HG03571 (cell line): ENCODE data around the gene FOXD1.
"Not testable (repeated sequence)": the region's sequence is repeated elsewhere in the genome, so short reads cannot be mapped to it uniquely, and the experiment has no call there.

Source experiments
- ATAC-seq: cut with Tn5 transposase; IDR thresholded peaks from one replicate; pipeline ENCODE4 v1.9.1; 2021; ENCODE audit not compliant: unreplicated experiment

Gene FOXD1

DNA sequence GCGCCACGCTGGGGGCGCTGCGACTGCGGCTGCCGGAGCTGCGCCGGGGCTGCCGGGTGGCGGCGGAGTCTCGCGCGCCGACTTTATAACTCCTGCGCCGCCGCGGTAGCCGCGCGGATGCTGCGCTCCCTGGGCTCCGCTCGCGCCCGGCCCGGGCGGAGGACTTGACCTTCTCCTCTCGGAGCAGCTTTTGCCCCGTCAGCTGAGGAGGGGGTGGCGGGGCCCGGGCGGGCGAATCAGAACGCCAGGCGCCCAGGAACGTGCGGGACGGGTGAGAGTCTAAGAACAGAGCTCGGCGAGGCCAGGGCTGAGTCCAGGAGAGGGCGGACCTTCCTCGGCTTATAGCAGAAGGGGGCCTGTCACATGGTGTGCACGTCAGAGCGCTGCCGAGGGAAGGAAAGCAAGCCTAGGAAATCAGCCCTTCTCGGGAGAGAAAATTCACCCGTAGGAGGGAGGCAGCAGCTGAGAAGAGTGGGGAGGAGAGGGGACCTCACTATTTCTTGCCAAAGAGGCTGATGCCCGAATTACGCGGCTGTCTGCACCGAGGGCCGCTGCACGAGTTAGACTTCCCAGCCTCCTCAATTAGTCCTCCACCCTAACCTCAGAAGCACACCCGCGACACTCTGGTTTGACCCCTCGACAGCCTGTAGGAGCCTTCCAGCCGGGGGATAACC lies at the start of gene FOXD1:
TSS of gene FOXD1 (minus strand) at position 315 of the 674 bp plus-strand sequence. CDS start 415 bp downstream, outside the sequence.
- ATAC-seq = no peak

DNA sequence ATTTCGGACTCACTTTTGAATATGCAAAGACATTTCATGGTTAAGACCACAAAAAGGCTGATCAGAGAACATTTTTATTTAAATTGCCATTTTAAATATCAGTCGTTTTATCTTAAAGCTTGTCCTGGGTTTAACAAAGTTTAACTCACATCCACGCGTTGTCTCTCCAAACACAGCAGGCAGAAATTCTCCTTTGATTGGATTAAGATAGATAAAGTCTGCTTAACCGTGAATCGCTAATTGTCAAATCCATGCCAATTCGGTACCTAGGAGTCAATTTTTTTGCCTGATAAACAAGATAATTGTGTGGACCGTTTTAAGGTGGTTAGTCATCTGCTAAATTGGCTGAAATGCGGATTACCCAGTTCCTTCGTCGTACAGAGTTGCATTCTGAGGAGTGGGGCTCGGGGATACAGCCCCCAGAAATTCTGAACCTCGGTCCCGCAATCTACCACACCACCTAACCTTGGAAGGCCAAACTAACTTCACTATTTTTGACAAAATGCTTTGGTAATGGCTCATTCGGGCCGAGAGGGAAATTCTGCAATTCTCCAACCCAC lies 49.0 kb upstream of the FOXD1 start:
- ATAC-seq = no peak

DNA sequence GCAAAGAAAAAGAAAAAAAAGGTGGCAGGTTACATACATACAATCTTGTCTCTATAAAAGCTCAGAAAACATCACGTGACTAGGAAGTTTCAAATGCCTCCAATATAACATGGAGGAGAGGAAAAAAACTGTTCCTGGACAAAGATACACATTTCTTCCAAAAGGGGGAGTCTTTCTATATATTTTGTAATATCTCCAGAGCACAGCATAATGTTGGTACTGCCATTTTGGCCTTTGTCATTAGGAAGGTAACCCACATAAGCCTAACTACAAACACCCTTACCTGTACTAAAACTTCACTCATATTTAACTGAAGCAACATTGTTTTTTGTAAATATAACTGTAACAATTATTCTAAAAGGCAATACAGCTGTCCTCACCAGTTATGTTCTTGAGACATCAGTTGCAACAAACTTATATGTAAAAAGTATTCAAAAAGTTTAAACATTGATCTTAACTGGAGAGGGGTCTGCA lies 48.4 kb upstream of the FOXD1 start:
- ATAC-seq = no peak

DNA sequence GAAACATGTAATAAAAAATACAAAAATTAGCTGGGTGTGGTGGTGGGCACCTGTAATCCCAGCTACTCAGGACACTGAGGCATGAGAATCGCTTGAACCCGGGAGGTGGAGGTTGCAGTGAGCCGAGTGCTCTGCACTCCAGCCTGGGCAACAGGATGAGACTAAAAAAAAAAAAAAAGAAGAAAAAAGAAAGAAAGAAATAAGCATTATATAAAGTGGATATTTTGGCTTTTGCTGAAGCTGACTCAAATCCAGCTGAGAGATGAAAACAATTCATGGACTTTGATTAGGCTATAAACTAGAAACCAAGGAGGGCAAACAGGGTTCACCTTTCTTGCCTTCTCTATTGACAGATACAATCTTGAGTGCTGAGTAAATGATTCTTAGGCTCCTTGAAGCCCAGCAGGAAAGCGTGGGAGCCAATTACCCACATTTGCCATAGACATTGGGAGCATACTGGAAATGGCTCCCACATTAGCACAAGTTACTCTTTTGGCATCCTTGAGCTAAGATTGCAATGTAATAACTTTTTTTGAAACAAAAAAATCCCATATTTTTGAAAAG lies 47.3 kb upstream of the FOXD1 start:
- ATAC-seq = no peak

DNA sequence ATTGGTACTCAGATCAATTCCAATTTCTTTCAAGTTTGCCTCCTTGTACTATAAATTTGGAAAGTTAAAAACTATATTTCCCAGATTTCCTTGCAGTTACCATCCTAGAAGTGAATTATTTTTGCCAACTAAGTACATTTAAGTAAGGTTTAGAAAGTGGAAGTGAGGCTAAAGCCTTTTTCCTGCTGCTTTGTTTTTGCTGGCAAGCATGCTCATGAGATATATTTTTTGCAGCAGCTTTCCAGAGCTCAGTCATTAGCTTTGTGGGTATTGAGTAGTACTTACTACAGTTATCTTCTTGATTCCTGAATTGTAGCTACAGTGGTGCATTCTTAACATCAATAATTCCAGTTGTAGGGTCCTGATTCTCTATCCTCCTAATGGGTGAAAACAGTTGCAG lies 46.1 kb upstream of the FOXD1 start:
- no peak for ATAC-seq

DNA sequence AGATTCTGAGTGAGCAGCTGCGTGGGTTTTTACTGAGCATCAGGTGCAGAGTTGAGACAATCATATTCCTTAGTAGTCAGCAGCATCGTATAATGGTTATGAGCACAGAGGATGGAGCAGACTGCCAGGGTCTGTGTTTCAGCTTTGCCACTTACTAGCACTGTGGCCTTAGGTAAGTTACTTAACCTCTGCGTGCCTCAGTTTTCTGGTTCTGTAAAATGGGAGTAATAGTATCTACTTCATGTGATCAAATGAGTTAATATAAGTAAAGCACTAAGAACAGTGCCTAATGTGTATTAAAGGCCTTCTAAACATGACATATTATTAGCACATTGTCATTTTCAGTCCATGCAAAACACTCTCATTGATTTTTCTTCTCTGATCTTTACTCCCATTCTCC lies 44.8 kb upstream of the FOXD1 start:
- no peak for ATAC-seq

DNA sequence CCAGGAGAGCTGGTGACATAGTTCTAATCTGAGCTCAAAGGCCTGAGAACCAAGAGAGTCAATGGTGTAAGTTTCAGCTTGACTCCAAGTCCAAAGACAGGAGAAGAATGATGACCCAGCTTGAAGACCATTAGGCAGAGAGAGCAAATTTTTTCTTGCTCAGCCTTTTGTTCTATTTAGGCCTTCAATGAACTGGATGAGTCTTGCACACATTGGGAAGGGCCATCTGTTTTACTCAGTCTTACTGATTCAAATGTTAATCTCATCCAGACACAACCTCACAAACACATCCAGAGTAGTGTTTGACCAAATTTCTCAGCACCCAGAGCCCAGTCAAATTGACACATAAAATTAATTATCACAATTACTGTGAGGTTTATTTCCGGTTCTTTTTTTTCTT lies 42.6 kb upstream of the FOXD1 start:
- ATAC-seq = no peak

DNA sequence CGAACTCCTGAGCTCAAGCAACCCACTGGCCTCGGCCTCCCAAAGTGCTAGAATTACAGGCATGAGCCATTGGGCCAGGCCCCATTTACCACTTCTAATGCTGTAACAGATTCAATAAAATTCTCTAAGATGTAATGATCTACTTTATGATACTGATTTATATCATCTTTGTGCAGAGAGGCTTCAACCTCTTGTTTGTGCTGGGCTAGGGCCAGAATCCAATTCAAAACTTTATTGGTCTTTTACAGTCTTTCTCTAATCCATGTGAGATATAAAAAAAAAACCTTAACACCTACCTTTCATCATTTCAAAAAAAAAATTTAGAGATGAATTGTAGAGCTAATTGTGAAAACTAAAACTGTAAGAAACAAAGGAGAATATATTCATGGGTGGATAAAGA lies 41.5 kb upstream of the FOXD1 start:
- no peak for ATAC-seq

DNA sequence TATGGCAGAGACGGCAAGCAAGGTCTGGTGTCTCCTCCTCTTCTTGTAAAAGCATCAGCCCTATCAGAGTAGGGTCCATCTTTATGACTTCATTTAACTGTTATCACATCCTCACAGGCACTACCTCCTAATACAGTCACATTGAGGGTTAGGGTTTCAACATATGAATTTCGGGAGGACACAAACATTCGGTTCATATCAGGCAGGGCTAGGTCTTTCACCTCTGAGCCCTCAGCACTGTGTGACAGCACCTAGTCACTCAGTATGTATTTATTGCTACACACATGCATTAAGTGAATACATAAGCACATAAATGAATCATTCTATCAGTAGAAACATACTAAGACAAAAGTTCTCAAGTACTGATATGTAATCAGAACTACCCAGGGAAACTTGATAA lies 40.2 kb upstream of the FOXD1 start:
- no peak for ATAC-seq

DNA sequence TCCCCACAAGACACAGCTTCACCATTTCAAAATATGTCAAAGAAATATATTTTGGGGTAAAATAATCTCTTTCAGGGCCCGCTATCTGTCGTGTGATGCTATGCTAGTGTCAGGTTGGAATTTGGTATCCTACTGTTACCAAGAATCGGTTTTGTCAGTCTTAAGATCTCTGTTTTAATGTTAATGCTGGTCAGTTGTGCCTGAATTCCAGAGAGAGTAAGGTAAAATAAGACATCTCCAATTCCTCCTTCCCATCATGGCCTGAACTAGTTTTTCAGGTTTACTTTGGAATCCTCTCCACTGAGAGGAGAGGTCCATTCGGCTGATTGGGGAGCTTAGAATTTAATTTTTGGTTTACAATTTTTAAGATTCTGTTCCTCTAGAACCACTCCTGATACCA lies 39.2 kb upstream of the FOXD1 start:
- no peak for ATAC-seq

DNA sequence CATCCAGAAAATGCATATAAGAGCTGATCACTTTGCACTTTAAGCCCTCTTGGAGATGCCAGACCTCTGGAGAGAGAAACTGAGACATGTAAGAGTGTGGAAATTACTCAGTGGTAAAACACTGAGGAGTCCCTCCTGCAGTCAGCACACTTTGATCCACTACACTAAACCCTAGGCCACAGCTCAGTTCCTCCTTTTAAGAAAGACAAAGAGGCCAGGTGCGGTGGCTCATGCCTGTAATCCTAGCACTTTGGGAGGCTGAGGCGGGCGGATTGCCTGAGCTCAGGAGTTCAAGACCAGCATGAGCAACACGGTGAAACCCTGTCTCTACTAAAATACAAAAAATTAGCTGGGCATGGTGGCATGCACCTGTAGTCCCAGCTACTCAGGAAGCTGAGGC lies 38.7 kb upstream of the FOXD1 start:
- ATAC-seq = not testable (repeated sequence)

DNA sequence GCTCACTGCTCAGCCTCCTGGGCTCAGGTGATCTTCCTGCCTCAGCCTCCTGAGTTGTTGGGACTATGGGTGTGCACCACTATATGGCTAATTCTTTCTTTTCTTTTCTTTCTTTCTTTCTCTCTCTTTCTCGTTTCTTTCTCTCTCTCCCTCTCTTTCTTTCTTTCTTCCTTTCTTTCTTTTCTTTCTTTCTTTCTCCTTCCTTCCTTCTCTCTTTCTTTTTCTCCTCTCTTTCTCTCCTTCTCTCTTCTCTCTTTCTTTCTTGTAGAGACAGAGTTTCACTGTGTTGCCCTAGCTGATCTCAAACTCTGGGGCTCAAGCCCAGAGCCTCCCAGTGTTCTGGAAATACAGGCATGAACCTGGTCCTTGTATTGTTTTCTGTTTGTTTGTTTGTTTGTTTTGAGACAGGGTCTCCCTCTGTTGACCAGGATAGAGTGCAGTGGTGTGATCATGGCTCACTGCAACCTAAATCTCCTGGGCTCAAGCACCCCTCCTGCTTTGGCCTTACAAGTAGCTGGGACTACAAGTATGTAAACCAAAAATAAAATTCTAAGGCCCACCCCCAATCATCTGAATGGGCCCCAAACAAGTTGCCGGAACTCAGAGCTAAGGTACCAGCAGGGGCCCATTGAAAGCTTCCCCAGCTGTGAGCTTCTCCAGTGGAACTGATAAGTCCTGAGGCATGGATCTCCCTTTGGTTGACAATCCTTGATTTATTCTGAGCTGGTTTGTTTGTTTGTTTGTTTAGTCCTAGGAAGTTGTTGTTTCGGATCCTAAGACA lies 37.7 kb upstream of the FOXD1 start:
- no peak for ATAC-seq

DNA sequence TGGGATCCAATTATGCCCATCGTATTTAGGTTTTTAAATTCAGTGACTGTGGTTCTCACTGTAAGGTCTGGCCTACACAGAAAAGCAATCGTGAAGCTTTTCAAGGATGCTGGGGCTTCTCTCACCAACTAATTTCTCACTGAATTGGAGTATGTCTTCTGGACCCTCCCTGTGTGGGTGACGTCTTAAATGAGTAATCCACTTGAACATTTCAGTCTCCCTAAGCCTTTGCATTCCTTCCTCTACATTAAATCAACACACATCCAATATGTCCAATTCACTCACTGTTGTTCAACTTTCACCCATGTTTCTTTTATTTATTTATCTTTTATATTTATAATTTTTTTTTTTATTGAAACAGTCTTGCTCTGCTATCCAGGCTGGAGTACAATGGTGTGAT lies 37.1 kb upstream of the FOXD1 start:
- no peak for ATAC-seq

DNA sequence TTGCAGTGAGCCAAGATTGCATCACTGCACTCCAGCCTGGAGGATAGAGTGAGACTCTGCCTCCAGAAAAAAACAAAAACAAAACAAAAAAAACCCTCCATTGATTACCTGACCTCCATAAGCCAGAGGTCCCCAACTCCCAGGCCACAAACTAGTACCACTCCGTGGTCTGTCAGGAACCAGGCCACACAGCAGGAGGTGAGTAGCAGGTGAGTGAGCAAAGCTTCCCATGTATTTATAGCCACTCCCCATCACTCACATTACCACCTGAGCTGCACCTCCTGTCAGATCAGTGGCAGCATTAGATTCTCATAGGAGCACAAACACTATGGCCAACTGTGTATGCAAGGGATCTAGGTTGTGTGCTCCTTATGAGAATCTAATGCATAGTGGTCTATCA lies 35.9 kb upstream of the FOXD1 start:
- no peak for ATAC-seq

DNA sequence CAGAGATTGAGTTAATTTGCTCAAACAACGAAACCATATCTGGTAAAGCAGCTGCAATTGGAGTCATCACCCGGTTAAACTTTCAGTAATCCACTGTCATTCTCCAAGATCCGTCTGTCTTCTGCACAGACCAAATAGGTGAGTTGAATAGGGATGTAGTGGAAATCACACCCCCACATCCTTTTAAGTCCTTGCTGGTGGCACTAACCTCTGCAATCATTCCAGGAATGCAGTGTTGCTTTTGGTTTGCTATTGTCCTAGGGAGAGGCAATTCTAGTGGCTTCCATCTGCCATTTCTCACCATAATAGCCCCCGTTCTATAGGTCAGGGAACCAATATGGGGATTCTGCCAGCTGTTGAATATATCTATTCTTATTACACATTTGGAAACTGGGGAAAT lies 35.1 kb upstream of the FOXD1 start:
- ATAC-seq = no peak

DNA sequence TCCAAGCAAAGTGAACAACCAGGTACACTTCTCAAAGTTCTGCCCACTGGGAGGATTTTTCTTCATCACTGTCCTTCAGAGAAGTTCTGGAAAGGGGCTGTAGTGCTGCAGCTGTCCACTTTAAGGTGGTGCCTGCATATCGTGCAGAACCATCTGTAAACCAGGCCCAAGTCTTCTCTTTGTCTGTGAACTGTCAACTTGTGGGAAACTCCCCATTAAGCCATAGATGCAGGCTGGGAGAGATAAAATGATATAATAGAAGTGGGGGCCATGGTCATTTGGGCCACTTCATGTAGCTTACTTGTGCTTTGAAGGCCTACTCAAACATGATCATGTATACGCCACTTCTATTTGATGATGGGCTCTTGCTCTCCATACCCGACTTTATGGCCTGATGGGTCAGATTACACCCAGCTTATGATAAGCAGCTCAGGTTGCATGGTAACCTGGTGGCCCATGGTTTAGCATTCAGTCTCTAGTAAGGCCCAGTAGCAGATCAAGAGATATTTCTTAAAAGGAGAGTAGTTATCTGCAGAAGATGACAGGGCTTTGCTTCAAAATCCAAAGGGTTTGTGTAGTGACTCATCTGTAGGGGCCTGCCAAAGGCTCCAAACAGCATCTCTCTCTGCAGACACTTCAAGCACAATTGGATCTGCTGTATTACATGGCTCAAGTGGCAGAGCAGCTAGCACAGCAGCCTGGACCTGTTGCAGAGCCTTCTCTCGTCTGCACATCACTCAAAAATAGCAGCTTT lies 34.0 kb upstream of the FOXD1 start:
- no peak for ATAC-seq

DNA sequence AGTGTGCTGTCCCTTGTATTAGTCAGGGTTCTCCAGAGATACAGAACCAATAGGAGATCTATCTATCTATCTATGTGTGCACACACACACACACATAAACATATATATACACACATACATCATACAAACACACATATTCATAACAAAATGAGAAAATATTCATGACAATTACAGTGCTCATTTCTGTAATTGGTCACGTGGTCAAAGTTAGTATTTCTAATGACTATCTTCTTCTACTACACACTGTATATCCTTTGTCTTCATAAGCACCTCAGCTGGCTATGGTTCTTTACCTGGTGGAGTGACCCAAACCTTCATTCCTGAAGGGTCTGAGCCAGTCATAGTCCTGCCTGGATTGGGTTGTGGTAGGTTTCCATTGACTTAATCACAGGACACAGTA lies 31.9 kb upstream of the FOXD1 start:
- ATAC-seq = no peak

DNA sequence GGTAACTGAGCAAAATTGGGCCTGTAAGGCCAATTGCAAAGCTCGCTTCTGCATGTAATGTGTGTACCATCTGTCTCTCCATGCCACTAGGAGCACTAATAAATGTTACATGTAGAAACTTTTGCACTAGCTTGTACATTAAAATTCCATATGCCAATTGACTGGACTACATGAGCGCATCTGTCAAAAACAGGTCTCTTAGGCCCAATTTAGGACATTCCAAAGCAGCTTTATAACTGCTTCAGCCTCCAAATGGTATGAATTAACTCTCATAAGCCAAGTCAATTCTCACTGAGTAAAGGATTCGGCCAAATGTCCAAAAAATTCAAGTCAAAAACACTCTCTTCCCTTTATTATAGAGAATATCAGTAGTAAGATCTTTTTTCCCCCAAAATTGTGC lies 23.5 kb upstream of the FOXD1 start:
- ATAC-seq = no peak

DNA sequence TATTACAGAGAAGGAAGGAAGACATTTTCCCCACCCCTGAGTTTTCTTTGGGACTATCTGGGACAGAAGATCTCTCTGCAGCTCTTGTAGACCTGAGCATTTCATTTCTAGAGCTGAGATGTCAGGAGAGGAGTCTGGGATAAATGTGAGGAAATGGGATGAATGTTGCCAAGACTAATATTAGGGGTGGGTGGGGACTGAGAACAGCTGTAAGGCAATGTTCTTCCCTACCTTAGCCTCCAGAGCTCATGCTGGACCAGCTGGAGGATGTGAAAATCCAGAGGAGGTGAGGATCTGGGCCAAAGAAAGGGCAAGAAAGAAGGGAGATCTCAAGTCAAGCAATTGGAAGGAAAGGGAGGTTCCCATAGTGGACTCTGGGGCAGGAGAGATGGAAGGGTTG lies 23.1 kb upstream of the FOXD1 start:
- ATAC-seq = no peak

DNA sequence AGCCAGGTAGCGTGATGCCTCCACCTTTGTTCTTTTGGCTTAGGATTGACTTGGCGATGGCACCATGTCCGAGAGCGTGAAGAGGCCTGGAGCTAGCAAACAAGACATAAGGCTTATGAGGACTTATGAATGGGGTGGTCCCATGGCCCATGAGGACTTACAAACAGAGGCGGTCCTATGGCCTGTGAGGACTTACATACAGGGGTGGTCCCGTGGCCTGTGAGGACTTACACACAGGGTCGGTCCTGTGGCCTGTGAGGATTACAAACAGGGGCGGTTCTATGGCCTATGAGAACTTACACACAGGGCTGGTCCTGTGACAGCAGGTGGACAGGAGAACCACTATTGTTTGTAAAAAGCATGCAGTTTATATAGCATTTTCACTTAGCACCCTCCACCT lies 21.3 kb upstream of the FOXD1 start:
- no peak for ATAC-seq

DNA sequence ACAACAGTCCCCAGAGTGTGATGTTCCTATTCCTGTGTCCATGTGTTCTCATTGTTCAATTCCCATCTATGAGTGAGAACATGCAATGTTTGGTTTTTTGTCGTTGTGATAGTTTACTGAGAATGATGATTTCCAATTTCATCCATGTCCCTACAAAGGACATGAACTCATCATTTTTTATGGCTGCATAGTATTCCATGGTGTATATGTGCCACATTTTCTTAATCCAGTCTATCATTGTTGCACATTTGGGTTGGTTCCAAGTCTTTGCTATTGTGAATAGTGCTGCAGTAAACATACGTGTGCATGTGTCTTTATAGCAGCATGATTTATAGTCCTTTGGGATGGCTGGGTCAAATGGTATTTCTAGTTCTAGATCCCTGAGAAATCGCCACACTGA lies 20.1 kb upstream of the FOXD1 start:
- ATAC-seq = not testable (repeated sequence)
